Lower leg skin (tissue), 4 donors: Measurements from ENCODE around the gene TMPRSS3. TPM values are rescaled to one million over a fixed set of nuclear protein-coding genes. Genes with fewer than 3 reads are reported as not detected.

Source experiments
- DNase-seq, 2 donors: peaks; one replicate each; pipeline ENCODE4 v3.0.0-alpha.2; 2019; ENCODE audit warnings: low spot score in 2 of 2
- H3K4me3 ChIP-seq: fragments of 200-600 bp; sonication (generic); 2 replicates; pipeline ENCODE4 v1.5.1; 2017; ENCODE audit warnings: mild to moderate bottlenecking, low read depth; ENCODE audit not compliant: poor library complexity, severe bottlenecking
- POLR2A ChIP-seq, 2 donors: fragments of 450-650 bp; IDR thresholded peaks; one replicate each; pipeline ENCODE4 v1.6.1; 2016 to 2017; ENCODE audit warnings: antibody characterized with exemption in 2 of 2, mild to moderate bottlenecking in 1 of 2, moderate library complexity in 1 of 2
- WGBS, 2 donors: methylation state at CpG; one replicate each; pipeline ENCODE4 v1.1.5; 2018; 5-methylcytosine and 5-hydroxymethylcytosine counted together
- intact Hi-C: fragments of 100-400 bp; cut with DNase I; formaldehyde crosslinking; loops from one replicate; pipeline ENCODE4 v1.15.0; 2023; ENCODE audit warnings: low total_unique reads
- total RNA-seq, 4 donors: library from RNA; depleted of rRNA; stranded (reverse); fragments of >200 nt; gene quantifications; one replicate each; pipeline ENCODE4 v1.1.0, GENCODE V29; 2016
- TF ChIP-seq, protein P1 (sequence below), 3 donors: fragments of 450-650 bp; IDR thresholded peaks; one replicate each; pipeline ENCODE4 v1.5.1; 2016; ENCODE audit warnings: antibody characterized with exemption in 3 of 3, mild to moderate bottlenecking in 3 of 3, moderate library complexity in 2 of 3

TMPRSS3 gene
- total RNA-seq, 4 donors from 2014 or later: 0.19 to 0.78 (median 0.36) TPM

GRCh38 chr21:42379426-42380215 is 16.2 kb downstream of the TMPRSS3 start:
- intact Hi-C loops: no loop called here
- TF ChIP-seq POLR2A (IDR thresholded peaks at IDR 0.05): no peak
- TF ChIP-seq, protein P1, sequence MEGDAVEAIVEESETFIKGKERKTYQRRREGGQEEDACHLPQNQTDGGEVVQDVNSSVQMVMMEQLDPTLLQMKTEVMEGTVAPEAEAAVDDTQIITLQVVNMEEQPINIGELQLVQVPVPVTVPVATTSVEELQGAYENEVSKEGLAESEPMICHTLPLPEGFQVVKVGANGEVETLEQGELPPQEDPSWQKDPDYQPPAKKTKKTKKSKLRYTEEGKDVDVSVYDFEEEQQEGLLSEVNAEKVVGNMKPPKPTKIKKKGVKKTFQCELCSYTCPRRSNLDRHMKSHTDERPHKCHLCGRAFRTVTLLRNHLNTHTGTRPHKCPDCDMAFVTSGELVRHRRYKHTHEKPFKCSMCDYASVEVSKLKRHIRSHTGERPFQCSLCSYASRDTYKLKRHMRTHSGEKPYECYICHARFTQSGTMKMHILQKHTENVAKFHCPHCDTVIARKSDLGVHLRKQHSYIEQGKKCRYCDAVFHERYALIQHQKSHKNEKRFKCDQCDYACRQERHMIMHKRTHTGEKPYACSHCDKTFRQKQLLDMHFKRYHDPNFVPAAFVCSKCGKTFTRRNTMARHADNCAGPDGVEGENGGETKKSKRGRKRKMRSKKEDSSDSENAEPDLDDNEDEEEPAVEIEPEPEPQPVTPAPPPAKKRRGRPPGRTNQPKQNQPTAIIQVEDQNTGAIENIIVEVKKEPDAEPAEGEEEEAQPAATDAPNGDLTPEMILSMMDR (IDR thresholded peaks at IDR 0.05): no peak
- H3K4me3 ChIP-seq: no peak overlapping the region
- no peak for DNase-seq
- 83 to 87% methylated on average over 17 of the region's 17 CpGs for WGBS, 2 donors

GRCh38 chr21:42378418-42378817 is 17.4 kb downstream of the TMPRSS3 start:
- 69 to 78% methylated on average over 8 of the region's 8 CpGs for WGBS, 2 donors
- intact Hi-C loops: no loop called here
- H3K4me3 ChIP-seq: no peak overlapping the region
- no peak for DNase-seq
- TF ChIP-seq POLR2A (IDR thresholded peaks at IDR 0.05): no peak
- TF ChIP-seq, protein P1 (IDR thresholded peaks at IDR 0.05): no peak

GRCh38 chr21:42377951-42378340 is 17.9 kb downstream of the TMPRSS3 start:
- intact Hi-C loops: no loop called here
- WGBS, 2 donors: 79 to 86% methylated on average over 5 of the region's 5 CpGs
- DNase-seq: no peak
- H3K4me3 ChIP-seq: no peak overlapping the region
- TF ChIP-seq POLR2A (IDR thresholded peaks at IDR 0.05): no peak
- TF ChIP-seq, protein P1 (IDR thresholded peaks at IDR 0.05): no peak

DNA sequence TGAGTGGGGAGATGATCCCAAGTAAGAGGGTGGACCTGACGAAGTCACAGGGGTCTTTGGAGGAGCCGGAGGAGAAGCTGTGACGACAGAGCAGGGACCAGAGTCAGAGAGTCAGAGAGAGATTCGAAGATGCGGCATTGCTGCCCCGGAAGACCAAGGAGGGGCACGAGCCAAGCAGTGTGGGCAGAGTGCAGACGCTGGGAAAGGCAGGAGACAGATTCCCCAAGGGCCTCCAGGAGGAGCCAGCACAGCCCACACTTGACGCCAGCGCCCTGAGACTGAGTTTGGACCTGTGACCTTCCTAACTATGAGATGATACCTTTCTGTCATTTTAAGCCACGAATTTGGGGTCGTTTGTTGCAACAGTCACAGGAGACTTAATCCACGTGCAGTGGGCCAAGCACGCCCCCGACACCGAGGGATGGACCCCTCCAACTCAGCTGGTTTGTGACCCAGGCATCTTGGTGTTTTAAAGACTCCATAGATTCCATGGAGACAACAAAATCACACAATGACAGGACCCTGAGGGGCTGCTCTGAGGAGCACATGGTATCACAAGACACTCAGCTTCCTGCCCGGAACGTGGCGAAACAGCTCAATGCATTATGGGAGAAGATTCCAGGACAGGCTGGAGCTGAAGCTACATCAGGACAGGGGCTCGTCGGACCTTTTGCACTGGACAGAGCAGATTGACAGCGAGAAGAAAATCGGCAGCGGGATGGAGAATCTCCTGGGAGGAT is 18.5 kb downstream of the TMPRSS3 start:
- intact Hi-C loops: no loop called here
- H3K4me3 ChIP-seq: no peak overlapping the region
- TF ChIP-seq POLR2A (IDR thresholded peaks at IDR 0.05): no peak
- TF ChIP-seq, protein P1 (IDR thresholded peaks at IDR 0.05): no peak
- no peak for DNase-seq
- 77 to 83% methylated on average over 24 of the region's 24 CpGs for WGBS, 2 donors

- no peak for TF ChIP-seq POLR2A (IDR thresholded peaks at IDR 0.05)
- TF ChIP-seq, protein P1 (IDR thresholded peaks at IDR 0.05): no peak
- WGBS, 2 donors: 48 to 69% methylated on average over 32 of the region's 32 CpGs
- no peak overlapping the region for H3K4me3 ChIP-seq
- DNase-seq: no peak
- intact Hi-C loops: no loop called here
Observed at GRCh38 chr21:42376338-42376982, 19.4 kb downstream of the TMPRSS3 start.
